ENCODE data around the gene TRNP1. TPM values are rescaled to one million over a fixed set of nuclear protein-coding genes. Genes with fewer than 3 reads are reported as not detected.

Gene TRNP1
- total RNA-seq, 1 experiment from 2014 or later, result 11.6 TPM

- peak; percentile 50 for DNase-seq (ENCODE audit: low read depth)
Measured at GRCh38 chr1:27001570-27002360, 8.3 kb downstream of the TRNP1 start.

- DNase-seq (ENCODE audit: low read depth), result no peak
Measured at GRCh38 chr1:27003745-27004470, 10.4 kb downstream of the TRNP1 start.

- no peak for DNase-seq (ENCODE audit: low read depth)
Measured at GRCh38 chr1:27004471-27005165, 11.1 kb downstream of the TRNP1 start.

- no peak for DNase-seq (ENCODE audit: low read depth)
Measured at GRCh38 chr1:27005166-27005530, 11.7 kb downstream of the TRNP1 start.

- no peak for DNase-seq (ENCODE audit: low read depth)
Measured at GRCh38 chr1:27005648-27006496, 12.4 kb downstream of the TRNP1 start.

- DNase-seq (ENCODE audit: low read depth), result no peak
Measured at GRCh38 chr1:27006683-27007082, 13.2 kb downstream of the TRNP1 start.

- DNase-seq (ENCODE audit: low read depth), result peak; percentile 47
Measured at GRCh38 chr1:27007909-27008582, 14.6 kb downstream of the TRNP1 start.

GRCh38 chr1:27009601-27010197 lies 16.2 kb downstream of the TRNP1 start:
- DNase-seq (ENCODE audit: low read depth), result peak; percentile 74

- peak; percentile 41 for DNase-seq (ENCODE audit: low read depth)
Measured at GRCh38 chr1:27010226-27010994, 16.9 kb downstream of the TRNP1 start.

- DNase-seq (ENCODE audit: low read depth), result peak; percentile 97
Measured at GRCh38 chr1:27011058-27011764, 17.7 kb downstream of the TRNP1 start.

GRCh38 chr1:27011976-27012563 lies 18.6 kb downstream of the TRNP1 start:
- DNase-seq (ENCODE audit: low read depth), result no peak

- no peak for DNase-seq (ENCODE audit: low read depth)
Measured at GRCh38 chr1:27015260-27015659, 21.8 kb downstream of the TRNP1 start.

GRCh38 chr1:27016376-27016775 lies 22.9 kb downstream of the TRNP1 start:
- no peak for DNase-seq (ENCODE audit: low read depth)

- DNase-seq (ENCODE audit: low read depth), result no peak
Measured at GRCh38 chr1:27017207-27017606, 23.7 kb downstream of the TRNP1 start.

GRCh38 chr1:27018316-27018715 lies 24.8 kb downstream of the TRNP1 start:
- DNase-seq (ENCODE audit: low read depth), result no peak

GRCh38 chr1:27021354-27022031 lies 28.0 kb downstream of the TRNP1 start:
- DNase-seq (ENCODE audit: low read depth), result no peak

GRCh38 chr1:27025718-27026117 lies 32.2 kb downstream of the TRNP1 start:
- DNase-seq (ENCODE audit: low read depth), result no peak

Measured in M059J (cell line).